ENCODE data around the gene FAM13A. TPM values are rescaled to one million over a fixed set of nuclear protein-coding genes. Genes with fewer than 3 reads are reported as not detected.
"Not testable (repeated sequence)": the region's sequence is repeated elsewhere in the genome, so short reads cannot be mapped to it uniquely, and the experiment has no call there.

Gene FAM13A
- total RNA-seq, 1 donor from 2014 or later: 40.3 TPM

- no peaks in the 10 kb centered on the region for H3K36me3 ChIP-seq
- no peaks in the 10 kb centered on the region for H3K9me3 ChIP-seq (ENCODE audit: low read depth)
- no peaks in the 10 kb centered on the region for H4K20me1 ChIP-seq (ENCODE audit: low read depth)
- no peaks in the 10 kb centered on the region for H3K79me2 ChIP-seq (ENCODE audit: low read depth)
- no peak overlapping the region for H3K27ac Mint-ChIP-seq
- no peak overlapping the region for H3K4me3 Mint-ChIP-seq
- no peaks in the 10 kb centered on the region for H3K4me1 ChIP-seq
- H3K27me3 Mint-ChIP-seq (ENCODE audit: insufficient read depth, low read depth): no peaks in the 10 kb centered on the region
- H3K27ac ChIP-seq: no peak overlapping the region
- H3K9ac ChIP-seq: no peak overlapping the region
- TF ChIP-seq, protein P1, sequence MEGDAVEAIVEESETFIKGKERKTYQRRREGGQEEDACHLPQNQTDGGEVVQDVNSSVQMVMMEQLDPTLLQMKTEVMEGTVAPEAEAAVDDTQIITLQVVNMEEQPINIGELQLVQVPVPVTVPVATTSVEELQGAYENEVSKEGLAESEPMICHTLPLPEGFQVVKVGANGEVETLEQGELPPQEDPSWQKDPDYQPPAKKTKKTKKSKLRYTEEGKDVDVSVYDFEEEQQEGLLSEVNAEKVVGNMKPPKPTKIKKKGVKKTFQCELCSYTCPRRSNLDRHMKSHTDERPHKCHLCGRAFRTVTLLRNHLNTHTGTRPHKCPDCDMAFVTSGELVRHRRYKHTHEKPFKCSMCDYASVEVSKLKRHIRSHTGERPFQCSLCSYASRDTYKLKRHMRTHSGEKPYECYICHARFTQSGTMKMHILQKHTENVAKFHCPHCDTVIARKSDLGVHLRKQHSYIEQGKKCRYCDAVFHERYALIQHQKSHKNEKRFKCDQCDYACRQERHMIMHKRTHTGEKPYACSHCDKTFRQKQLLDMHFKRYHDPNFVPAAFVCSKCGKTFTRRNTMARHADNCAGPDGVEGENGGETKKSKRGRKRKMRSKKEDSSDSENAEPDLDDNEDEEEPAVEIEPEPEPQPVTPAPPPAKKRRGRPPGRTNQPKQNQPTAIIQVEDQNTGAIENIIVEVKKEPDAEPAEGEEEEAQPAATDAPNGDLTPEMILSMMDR (IDR thresholded peaks at IDR 0.05): no peak
- TF ChIP-seq EZH2phosphoT487 (IDR thresholded peaks at IDR 0.05): no peak
- no peak for TF ChIP-seq EZH2 (IDR thresholded peaks at IDR 0.05)
- H3K4me2 ChIP-seq: no peak overlapping the region
- no peak overlapping the region for H3K4me3 ChIP-seq
- H3K9me3 Mint-ChIP-seq: no peaks in the 10 kb centered on the region
- peaks cover 5% of the 10 kb centered on the region for H3K36me3 Mint-ChIP-seq
- no peak overlapping the region for H2AFZ ChIP-seq (replicated peaks)
- no peaks in the 10 kb centered on the region for H3K4me1 Mint-ChIP-seq
- H3K27me3 ChIP-seq: no peaks in the 10 kb centered on the region
- H3F3A ChIP-seq (ENCODE audit: low read depth): no peaks in the 10 kb centered on the region
- no peak for DNase-seq (ENCODE audit: low spot score)
Measured at GRCh38 chr4:88892646-88893045, 164.3 kb downstream of the FAM13A start.

DNA sequence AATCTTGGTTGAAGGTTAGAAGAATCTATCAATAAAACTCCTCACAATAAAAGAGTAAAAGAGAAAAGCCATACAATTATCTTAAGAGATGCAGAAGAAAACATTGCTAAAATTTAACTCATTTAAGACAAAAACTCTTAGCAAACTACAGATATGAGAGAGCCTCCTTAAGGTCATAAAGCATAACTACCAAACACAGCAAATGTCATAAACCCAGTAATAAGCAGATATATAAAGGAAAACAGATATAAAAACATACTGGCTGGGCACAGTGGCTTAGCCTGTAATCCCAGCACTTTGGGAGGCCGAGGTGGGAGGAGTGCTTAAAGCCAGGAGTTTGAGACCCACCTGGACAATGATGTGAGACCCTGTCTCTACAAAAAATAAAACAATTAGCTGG, 165.3 kb downstream of the FAM13A start:
- H3K4me1 Mint-ChIP-seq: no peaks in the 10 kb centered on the region
- no peaks in the 10 kb centered on the region for H3K4me1 ChIP-seq
- H3K36me3 Mint-ChIP-seq: peaks cover 5% of the 10 kb centered on the region
- no peaks in the 10 kb centered on the region for H3K79me2 ChIP-seq (ENCODE audit: low read depth)
- no peak overlapping the region for H3K4me3 Mint-ChIP-seq
- H3K9ac ChIP-seq: no peak overlapping the region
- H3K27me3 ChIP-seq: no peaks in the 10 kb centered on the region
- H3K4me3 ChIP-seq: no peak overlapping the region
- H3K9me3 Mint-ChIP-seq: no peaks in the 10 kb centered on the region
- no peak overlapping the region for H3K4me2 ChIP-seq
- H3K27ac ChIP-seq: no peak overlapping the region
- no peaks in the 10 kb centered on the region for H3K27me3 Mint-ChIP-seq (ENCODE audit: insufficient read depth, low read depth)
- no peaks in the 10 kb centered on the region for H3K36me3 ChIP-seq
- DNase-seq (ENCODE audit: low spot score): no peak
- no peak overlapping the region for H2AFZ ChIP-seq (replicated peaks)
- no peaks in the 10 kb centered on the region for H3F3A ChIP-seq (ENCODE audit: low read depth)
- no peaks in the 10 kb centered on the region for H3K9me3 ChIP-seq (ENCODE audit: low read depth)
- no peak overlapping the region for H3K27ac Mint-ChIP-seq
- H4K20me1 ChIP-seq (ENCODE audit: low read depth): no peaks in the 10 kb centered on the region
- TF ChIP-seq EZH2phosphoT487 (IDR thresholded peaks at IDR 0.05) (no peak), EZH2 (IDR thresholded peaks at IDR 0.05) (no peak)
- TF ChIP-seq, protein P1 (IDR thresholded peaks at IDR 0.05): no peak

DNA sequence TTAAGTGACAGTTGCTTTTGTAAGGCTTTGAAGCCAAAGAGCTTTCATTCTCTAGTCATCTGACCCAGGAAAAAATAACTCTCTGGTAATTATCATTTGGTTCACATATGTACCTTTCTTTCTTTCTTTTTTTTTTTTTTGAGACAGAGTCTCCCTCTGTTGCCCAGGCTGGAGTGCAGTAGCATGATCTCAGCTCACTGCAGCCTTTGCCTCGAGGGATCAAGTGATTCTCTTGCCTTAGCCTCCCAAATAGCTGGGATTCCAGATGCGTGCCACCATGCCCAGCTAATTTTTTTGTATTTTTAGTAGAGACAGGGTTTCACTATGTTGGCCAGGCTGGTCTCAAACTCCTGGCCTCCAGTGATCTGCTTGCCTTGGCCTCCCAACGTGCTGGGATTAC, 169.6 kb downstream of the FAM13A start:
- H3K27ac ChIP-seq; H3K9ac ChIP-seq; H3K27ac Mint-ChIP-seq; H3K27me3 Mint-ChIP-seq (ENCODE audit: insufficient read depth, low read depth); H3K9me3 ChIP-seq (ENCODE audit: low read depth); H3K4me3 ChIP-seq; H3K9me3 Mint-ChIP-seq; DNase-seq (ENCODE audit: low spot score); H3K27me3 ChIP-seq; H3F3A ChIP-seq (ENCODE audit: low read depth); H3K4me1 ChIP-seq; H3K4me2 ChIP-seq; H4K20me1 ChIP-seq (ENCODE audit: low read depth); H3K36me3 Mint-ChIP-seq; H3K4me3 Mint-ChIP-seq; H3K79me2 ChIP-seq (ENCODE audit: low read depth); H2AFZ ChIP-seq (replicated peaks); H3K4me1 Mint-ChIP-seq; H3K36me3 ChIP-seq: not testable (repeated sequence)

GRCh38 chr4:88881227-88881569, 175.8 kb downstream of the FAM13A start:
- Histone ChIP-seq H3F3A (ENCODE audit: low read depth) (no peaks in the 10 kb centered on the region), H3K36me3 (no peaks in the 10 kb centered on the region), H3K4me2 (no peak overlapping the region), H2AFZ (replicated peaks) (no peak overlapping the region), H3K4me3 (no peak overlapping the region), H4K20me1 (ENCODE audit: low read depth) (no peaks in the 10 kb centered on the region), H3K27me3 (no peaks in the 10 kb centered on the region), H3K9me3 (ENCODE audit: low read depth) (peaks cover 3% of the 10 kb centered on the region), H3K79me2 (ENCODE audit: low read depth) (peaks cover 9% of the 10 kb centered on the region), H3K27ac (no peak overlapping the region), H3K4me1 (no peaks in the 10 kb centered on the region), H3K9ac (no peak overlapping the region)
- H3K9me3 Mint-ChIP-seq: peaks cover 8% of the 10 kb centered on the region
- no peak overlapping the region for H3K4me3 Mint-ChIP-seq
- H3K36me3 Mint-ChIP-seq: peaks cover 2% of the 10 kb centered on the region
- H3K27me3 Mint-ChIP-seq (ENCODE audit: insufficient read depth, low read depth): no peaks in the 10 kb centered on the region
- no peak overlapping the region for H3K27ac Mint-ChIP-seq
- DNase-seq (ENCODE audit: low spot score): no peak
- TF ChIP-seq, protein P1 (IDR thresholded peaks at IDR 0.05): no peak
- TF ChIP-seq EZH2phosphoT487 (IDR thresholded peaks at IDR 0.05) (no peak), EZH2 (IDR thresholded peaks at IDR 0.05) (no peak)
- peaks cover 11% of the 10 kb centered on the region for H3K4me1 Mint-ChIP-seq

Measured in neural progenitor cell (in vitro differentiated cells).